ENCODE results near the gene BSCL2. TPM values are rescaled to one million over a fixed set of nuclear protein-coding genes. Genes with fewer than 3 reads are reported as not detected.
"Not testable (repeated sequence)": the region's sequence is repeated elsewhere in the genome, so short reads cannot be mapped to it uniquely, and the experiment has no call there.

The BSCL2 gene
- 10 to 100 TPM; 28.8 to 42.6 TPM for total RNA-seq

GRCh38 chr11:62707277-62707861 is at the start of gene BSCL2, which contains the start of gene GNG3:
TSS of gene BSCL2 (minus strand) at chr11:62707424. CDS start at chr11:62707195, 229 bp downstream.
TSS of gene GNG3 (plus strand) at chr11:62707676. CDS start at chr11:62708296, 620 bp downstream.
- DNase-seq (ENCODE audit: low spot score in 2 of 2) (no peak), ATAC-seq (no peak)
- Mint-ChIP-seq H3K9me3 (no peaks in the 10 kb centered on the region), H3K27ac (peak within 1 kb of the TSS; percentile 87 to 98), H3K36me3 (peaks cover 16 to 31% of the 10 kb centered on the region in 2 donors)

DNA sequence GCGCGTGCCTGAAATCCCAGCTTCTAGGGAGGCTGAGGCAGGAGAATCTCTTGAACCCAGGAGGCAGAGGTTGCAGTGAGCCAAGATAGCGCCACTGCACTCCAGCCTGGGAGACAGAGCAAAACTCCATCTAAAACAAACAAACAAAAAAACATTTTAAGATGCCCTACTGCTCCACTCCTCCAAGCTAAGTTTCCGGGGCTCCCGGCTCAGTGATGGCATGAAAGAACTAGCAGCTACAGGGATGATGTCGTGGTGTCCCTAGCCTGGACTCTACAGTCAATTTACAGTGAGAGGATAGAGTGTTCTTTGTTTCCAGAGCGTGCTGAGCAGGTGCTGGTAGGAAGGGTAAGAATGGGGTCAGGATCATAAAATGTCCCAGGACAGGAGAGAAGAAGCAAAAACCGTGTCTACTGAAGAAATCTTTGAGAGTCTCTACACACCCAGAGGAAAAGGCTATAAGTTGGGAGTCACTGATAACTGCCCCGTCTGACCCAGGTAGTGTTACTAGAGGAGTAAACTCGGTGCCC is 47.9 kb upstream of the BSCL2 start:
- H3K27ac Mint-ChIP-seq = no peak overlapping the region
- DNase-seq (ENCODE audit: low spot score in 2 of 2) (no peak), ATAC-seq (no peak)

DNA sequence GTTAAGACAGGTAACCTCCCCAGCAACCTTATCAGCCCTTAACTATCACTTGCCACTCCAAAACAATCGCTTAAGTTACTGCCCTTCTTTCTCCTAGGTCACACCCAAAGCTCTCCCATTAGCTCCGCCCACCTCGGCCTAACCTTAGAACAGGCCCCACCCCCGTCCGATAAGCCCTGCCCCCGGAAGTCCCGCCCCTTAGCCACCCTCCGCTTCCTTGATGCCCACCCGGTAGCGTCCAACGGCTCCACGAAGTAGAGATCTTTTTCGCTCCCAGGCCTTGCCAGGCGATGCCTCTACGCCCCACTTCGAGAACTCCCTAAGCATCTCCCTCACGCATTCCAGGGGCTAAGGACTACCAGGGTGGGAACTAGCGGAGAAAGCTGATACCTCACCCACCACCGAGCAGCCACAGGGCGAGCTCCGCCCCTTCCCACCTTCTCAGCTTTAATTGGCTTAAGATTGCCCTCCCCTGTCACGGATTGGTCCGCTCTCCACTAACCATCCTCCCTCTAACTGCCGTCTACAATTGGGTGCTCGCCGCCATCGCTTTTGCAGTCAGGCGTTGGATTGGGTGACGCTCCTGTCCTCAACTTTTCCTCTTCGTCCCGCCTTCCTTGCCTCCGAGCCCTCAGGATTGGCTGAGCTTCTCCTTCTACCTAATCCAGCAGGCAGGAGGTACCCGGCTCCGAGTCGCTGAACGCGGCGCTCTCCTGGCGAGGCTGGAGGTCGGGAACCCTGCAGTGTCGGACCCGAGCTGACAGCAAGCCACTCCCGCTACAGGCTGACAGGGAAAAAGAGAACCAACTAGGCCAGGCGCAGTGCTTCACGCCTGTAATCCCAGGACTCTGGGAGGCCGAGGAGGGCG is 46.7 kb upstream of the BSCL2 start, which contains the start of gene ZBTB3:
Gene ZBTB3, minus strand, starts transcription at position 425 of the 868 bp plus-strand sequence. CDS start 496 bp downstream, outside the sequence.
- Mint-ChIP-seq H3K27ac (peak within 1 kb of the TSS; percentile 94 to 99), H3K9me3 (no peaks in the 10 kb centered on the region), H3K36me3 (no peaks in the 10 kb centered on the region)
- peak; percentile 97 to 98 for ATAC-seq
- DNase-seq (ENCODE audit: low spot score in 2 of 2) = peak; percentile 94 to 97

More for the DNA sequence above, 47.9 kb upstream of the BSCL2 start:
- H3K36me3 Mint-ChIP-seq = no peaks in the 10 kb centered on the region
- no peaks in the 10 kb centered on the region for H3K9me3 Mint-ChIP-seq

- DNase-seq (ENCODE audit: low spot score in 2 of 2) (no peak), ATAC-seq (peak in 1 of 2 donors; percentile 0)
- Mint-ChIP-seq H3K27ac (peak overlapping the region; percentile 94 to 99), H3K36me3 (no peaks in the 10 kb centered on the region), H3K9me3 (no peaks in the 10 kb centered on the region)
These were observed 45.9 kb upstream of the BSCL2 start for GRCh38 chr11:62752994-62753735.

DNA sequence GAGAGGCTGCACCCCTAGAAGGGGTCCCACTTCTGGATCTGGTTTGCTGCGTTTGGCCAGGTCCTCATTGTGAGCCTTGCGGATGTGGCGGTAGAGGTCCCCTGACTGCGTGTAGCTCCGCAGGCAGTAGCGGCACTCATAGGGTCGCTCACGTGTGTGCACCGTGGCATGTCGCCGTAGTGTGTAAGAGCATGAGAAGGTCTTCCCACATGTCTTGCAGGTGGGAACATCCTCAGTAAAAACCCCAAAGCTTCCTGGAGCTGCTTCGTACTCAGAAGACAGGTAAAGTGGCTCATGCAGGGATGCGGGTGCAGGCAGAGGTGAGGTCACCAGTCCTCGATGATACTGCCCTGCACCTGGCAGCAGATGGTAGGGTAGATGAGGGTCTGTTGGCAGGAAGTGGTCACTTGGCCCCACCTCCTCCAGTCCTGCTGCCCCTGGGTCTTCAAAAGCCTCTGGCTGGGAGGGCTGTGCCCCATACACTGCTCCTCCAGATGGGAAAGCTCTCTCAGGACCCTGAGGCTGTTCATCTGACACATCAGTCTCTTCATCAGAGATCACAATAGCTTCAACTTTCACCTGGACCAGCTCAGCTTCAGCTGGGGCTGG is 45.1 kb upstream of the BSCL2 start:
- Mint-ChIP-seq H3K27ac (peak overlapping the region in 1 of 2 donors; percentile 60), H3K36me3 (no peaks in the 10 kb centered on the region), H3K9me3 (no peaks in the 10 kb centered on the region)
- ATAC-seq (no peak), DNase-seq (ENCODE audit: low spot score in 2 of 2) (no peak)

- not testable (repeated sequence) for DNase-seq (ENCODE audit: low spot score in 2 of 2); H3K36me3 Mint-ChIP-seq; H3K9me3 Mint-ChIP-seq; ATAC-seq
- H3K27ac Mint-ChIP-seq = peak overlapping the region in 1 of 2 donors; percentile 60
These were observed 42.7 kb upstream of the BSCL2 start for GRCh38 chr11:62749931-62750330.

- no peak for ATAC-seq
- Mint-ChIP-seq H3K27ac (no peak overlapping the region), H3K9me3 (no peaks in the 10 kb centered on the region), H3K36me3 (no peaks in the 10 kb centered on the region)
- DNase-seq (ENCODE audit: low spot score in 2 of 2) = no peak
These were observed 40.4 kb upstream of the BSCL2 start for GRCh38 chr11:62747475-62748160.

- Mint-ChIP-seq H3K36me3 (peaks cover 0 to 10% of the 10 kb centered on the region in 2 donors), H3K27ac (no peak overlapping the region), H3K9me3 (no peaks in the 10 kb centered on the region)
- DNase-seq (ENCODE audit: low spot score in 2 of 2) = no peak
- ATAC-seq = no peak
These were observed 30.0 kb upstream of the BSCL2 start for GRCh38 chr11:62737196-62737595.

GRCh38 chr11:62732830-62733229 is 25.6 kb upstream of the BSCL2 start:
- DNase-seq (ENCODE audit: low spot score in 2 of 2) (no peak), ATAC-seq (no peak)
- Mint-ChIP-seq H3K9me3 (no peaks in the 10 kb centered on the region), H3K27ac (peak overlapping the region in 1 of 2 donors; percentile 84), H3K36me3 (peaks cover 17 to 22% of the 10 kb centered on the region in 2 donors)

DNA sequence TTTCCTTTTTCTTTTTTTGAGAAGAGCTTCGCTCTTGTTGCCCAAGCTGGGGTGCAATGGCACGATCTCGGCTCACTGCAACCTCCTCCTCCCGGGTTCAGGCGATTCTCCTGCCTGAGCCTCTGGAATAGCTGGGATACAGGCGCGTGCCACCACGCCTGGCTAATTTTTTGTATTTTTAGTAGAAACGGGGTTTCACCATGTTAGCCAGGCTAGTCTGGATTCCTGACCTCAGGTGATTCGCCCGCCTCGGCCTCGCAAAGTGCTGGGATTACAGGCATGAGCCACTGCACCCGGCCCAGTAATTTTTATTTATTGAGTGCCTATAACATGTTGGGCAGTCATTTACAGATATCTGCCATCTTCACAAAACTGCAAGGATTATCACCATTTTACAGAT is 22.9 kb upstream of the BSCL2 start:
- peak in 1 of 2 donors; percentile 47 for DNase-seq (ENCODE audit: low spot score in 2 of 2)
- ATAC-seq, H3K9me3 Mint-ChIP-seq: not testable (repeated sequence)
- peak overlapping the region in 1 of 2 donors; percentile 93 for H3K27ac Mint-ChIP-seq
- H3K36me3 Mint-ChIP-seq = peaks cover 31 to 38% of the 10 kb centered on the region in 2 donors

GRCh38 chr11:62728171-62728988 is 21.2 kb upstream of the BSCL2 start, which contains the start of gene TTC9C:
TSS of gene TTC9C (plus strand) at chr11:62728486. CDS start at chr11:62728849, 363 bp downstream.
- Mint-ChIP-seq H3K36me3 (peaks cover 45 to 51% of the 10 kb centered on the region in 2 donors), H3K27ac (peak within 1 kb of the TSS; percentile 93 to 99), H3K9me3 (no peaks in the 10 kb centered on the region)
- DNase-seq (ENCODE audit: low spot score in 2 of 2) = peak; percentile 68 to 79
- peak; percentile 39 to 48 for ATAC-seq

GRCh38 chr11:62727872-62728170 is 20.6 kb upstream of the BSCL2 start:
- Mint-ChIP-seq H3K27ac (peak overlapping the region; percentile 93 to 99), H3K36me3 (peaks cover 46 to 53% of the 10 kb centered on the region in 2 donors), H3K9me3 (no peaks in the 10 kb centered on the region)
- DNase-seq (ENCODE audit: low spot score in 2 of 2) (peak; percentile 77 to 89), ATAC-seq (peak; percentile 67 to 70)

- peaks cover 51 to 58% of the 10 kb centered on the region in 2 donors for H3K36me3 Mint-ChIP-seq
These were observed 20.1 kb upstream of the BSCL2 start, which contains the start of gene HNRNPUL2 for GRCh38 chr11:62727165-62727871. TSS of gene HNRNPUL2 (minus strand) at chr11:62727457. CDS start at chr11:62727156, 301 bp downstream.

GRCh38 chr11:62726915-62727164 is 19.6 kb upstream of the BSCL2 start:
- ATAC-seq = no peak
- Mint-ChIP-seq H3K36me3 (peaks cover 56 to 62% of the 10 kb centered on the region in 2 donors), H3K27ac (peak overlapping the region; percentile 93 to 99), H3K9me3 (no peaks in the 10 kb centered on the region)
- DNase-seq (ENCODE audit: low spot score in 2 of 2) = no peak

More at GRCh38 chr11:62727165-62727871, 20.1 kb upstream of the BSCL2 start, which contains the start of gene HNRNPUL2:
- no peaks in the 10 kb centered on the region for H3K9me3 Mint-ChIP-seq
- H3K27ac Mint-ChIP-seq = peak within 1 kb of the TSS; percentile 93 to 99
- DNase-seq (ENCODE audit: low spot score in 2 of 2) (peak; percentile 97 to 99), ATAC-seq (peak; percentile 85 to 89)

Measured in activated naive CD4-positive, alpha-beta T cell treated with anti-CD3 and anti-CD28 coated beads, Interleukin-2, amount 50 U/mL, for 72 hours (primary cell).